Cardiac fibroblast (primary cell): ENCODE measurements around the gene UFSP1.
A peak's percentile ranks its signal among the peaks of the same experiment; 100 is the strongest.
"Not testable (repeated sequence)": the region's sequence is repeated elsewhere in the genome, so short reads cannot be mapped to it uniquely, and the experiment has no call there.

ENCODE experiments used
- DNase-seq, 2 donors: peaks; one replicate each; pipeline versions ENCODE4 v3.0.0 to v3.0.0-alpha.2; 2010; ENCODE audit warnings: low read depth in 2 of 2
- H3K4me3 ChIP-seq, 2 donors: replicated peaks in 1 of 2; 1 replicate in 1 of 2; 2 replicates in 1 of 2; pipeline ENCODE4 v1.5.1; 2011; ENCODE audit warnings: low read depth in 2 of 2, low read length in 2 of 2, mild to moderate bottlenecking in 2 of 2, moderate library complexity in 1 of 2
- TF ChIP-seq, protein P1 (sequence below): IDR thresholded peaks from one replicate; pipeline ENCODE4 v1.5.1; 2011; ENCODE audit warnings: low read depth, mild to moderate bottlenecking, low read length, inconsistent platforms

The UFSP1 gene

DNA sequence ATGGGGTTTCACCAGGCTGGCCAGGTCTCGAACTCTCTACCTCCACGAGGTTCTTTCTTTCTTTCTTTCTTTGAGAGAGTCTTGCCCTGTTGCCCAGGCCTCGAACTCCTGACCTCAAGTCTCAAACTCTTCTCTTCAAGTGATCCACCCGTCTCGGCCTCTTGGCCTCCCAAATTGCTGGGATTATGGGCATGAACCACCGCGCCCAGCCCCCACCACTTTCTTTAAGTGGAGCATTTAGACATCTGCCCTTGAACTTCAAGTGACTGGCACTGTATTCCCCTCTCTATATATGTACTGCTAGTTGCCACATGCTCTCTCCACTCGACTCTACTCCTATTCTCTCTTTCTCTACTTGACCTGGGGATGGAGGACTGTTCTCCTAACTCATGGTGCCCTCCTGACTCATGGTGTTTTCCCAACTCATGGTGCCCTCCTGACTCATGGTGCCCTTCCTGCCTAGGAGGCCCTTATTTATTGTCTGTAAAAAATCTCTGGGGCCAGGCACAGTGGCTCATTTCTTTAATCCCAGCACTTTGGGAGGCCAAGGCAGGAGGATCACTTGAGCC lies 25.4 kb upstream of the UFSP1 start:
- TF ChIP-seq, protein P1, sequence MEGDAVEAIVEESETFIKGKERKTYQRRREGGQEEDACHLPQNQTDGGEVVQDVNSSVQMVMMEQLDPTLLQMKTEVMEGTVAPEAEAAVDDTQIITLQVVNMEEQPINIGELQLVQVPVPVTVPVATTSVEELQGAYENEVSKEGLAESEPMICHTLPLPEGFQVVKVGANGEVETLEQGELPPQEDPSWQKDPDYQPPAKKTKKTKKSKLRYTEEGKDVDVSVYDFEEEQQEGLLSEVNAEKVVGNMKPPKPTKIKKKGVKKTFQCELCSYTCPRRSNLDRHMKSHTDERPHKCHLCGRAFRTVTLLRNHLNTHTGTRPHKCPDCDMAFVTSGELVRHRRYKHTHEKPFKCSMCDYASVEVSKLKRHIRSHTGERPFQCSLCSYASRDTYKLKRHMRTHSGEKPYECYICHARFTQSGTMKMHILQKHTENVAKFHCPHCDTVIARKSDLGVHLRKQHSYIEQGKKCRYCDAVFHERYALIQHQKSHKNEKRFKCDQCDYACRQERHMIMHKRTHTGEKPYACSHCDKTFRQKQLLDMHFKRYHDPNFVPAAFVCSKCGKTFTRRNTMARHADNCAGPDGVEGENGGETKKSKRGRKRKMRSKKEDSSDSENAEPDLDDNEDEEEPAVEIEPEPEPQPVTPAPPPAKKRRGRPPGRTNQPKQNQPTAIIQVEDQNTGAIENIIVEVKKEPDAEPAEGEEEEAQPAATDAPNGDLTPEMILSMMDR = no peak
- peak in 1 of 2 donors; percentile 22 for DNase-seq
- no peak overlapping the region for H3K4me3 ChIP-seq

DNA sequence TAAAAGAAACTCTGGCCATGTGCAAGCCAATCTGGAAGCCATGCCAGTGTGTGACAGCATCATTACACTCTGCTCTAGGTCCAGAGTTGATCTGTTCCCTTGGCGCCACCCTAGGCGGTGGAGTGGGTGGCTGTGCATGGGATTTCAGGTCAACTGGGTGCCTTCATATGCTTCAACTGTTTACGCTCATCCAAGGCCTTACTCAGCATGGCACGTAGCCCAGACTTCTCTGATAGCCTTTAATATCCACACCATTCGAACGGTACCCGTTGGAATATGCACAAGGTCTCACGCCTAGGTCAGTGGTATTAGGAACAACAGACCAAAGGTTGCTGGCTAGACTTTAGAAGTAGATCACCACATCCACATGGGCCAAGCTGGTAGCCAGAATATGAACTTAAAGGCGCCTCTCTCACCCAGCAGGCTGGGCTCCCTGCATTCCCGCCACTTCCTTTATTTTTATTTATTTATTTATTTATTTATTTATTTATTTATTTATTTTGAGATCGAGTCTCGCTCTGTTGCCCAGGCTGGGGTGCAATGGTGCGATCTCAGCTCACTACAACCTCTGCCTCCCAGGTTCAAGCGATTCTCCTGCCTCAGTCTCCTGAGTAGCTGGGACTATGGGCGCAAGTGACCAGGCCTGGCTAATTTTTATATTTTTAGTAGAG lies 24.8 kb upstream of the UFSP1 start:
- no peak for DNase-seq
- TF ChIP-seq, protein P1 = no peak

DNA sequence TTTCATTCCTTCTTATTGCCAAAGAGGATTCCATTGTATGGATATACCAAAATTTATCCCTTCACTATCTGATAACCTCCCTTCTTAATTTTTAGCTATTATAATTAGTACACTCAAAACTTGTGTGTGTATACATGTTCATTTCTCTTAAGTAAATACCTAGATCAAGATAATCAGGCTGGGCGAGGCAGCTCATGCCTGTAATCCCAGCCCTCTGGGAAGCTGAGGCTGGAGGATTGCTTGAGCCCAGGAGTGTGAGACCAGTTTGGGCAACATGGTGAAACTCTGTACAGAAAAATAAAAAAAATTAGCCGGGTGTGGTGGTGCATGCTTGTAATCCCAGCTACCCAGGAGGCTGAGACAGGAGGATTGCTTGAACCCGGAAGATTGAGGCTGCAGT lies 22.0 kb upstream of the UFSP1 start:
- H3K4me3 ChIP-seq = no peak overlapping the region
- TF ChIP-seq, protein P1 = no peak
- no peak for DNase-seq

More for the DNA sequence above, 24.8 kb upstream of the UFSP1 start:
- no peak overlapping the region for H3K4me3 ChIP-seq

DNA sequence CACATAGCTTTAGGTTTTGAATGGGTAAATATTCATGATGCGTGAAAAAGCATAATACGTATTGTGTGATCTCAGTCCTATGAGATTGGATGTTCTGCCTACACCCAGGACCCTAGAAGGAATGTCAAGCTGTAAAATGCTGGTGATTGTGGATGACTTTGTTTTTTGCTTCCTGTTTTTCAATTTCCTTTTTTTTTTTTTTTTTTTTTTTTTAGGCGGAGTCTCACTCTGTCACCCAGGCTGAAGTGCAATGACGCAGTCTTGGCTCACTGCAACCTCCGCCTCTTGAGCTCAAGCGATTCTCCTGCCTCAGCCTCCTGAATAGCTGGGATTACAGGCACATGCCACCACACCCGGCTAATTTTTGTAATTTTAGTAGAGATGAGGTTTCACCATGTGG lies 20.9 kb upstream of the UFSP1 start:
- not testable (repeated sequence) for DNase-seq, H3K4me3 ChIP-seq

DNA sequence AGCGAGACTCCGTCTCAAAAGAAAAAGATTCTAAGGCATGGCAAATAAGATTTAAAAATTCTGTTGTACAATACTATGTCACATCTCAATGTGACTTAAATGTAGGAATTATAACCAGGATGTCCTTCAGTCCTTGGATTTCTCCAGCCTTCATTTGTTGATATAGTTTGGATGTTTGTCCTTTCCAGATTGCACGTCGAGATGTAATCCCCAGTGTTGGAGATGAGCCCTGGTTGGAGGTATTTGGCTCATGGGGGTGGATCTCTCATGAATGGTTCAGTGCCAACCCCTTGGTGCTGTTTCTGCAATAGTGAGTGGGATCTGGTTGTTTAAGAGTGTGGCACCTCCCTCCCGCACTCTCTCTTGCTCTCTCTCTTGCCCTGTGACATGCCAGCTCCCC lies 19.0 kb upstream of the UFSP1 start:
- no peak for DNase-seq

DNA sequence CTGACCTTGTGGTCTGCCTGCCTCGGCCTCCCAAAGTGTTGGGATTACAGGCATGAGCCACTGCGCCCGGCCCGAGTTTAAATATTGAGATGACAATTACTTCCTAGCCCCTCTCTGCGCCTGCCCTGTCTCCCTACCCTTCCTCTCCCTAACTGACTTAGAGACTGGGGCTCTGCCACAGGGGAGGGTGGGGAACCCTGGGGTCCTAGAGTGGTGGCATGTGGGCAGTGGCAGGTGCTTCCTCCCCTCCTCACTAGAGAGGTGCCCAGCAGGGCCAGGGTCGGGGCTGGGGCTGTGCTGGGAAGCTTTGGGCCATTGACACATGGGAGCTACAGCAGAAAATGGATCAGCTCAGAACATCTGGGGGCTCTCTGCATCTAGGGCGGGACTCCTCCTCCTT lies 13.1 kb upstream of the UFSP1 start:
- DNase-seq = no peak
- TF ChIP-seq, protein P1 = no peak
- H3K4me3 ChIP-seq = no peak overlapping the region

More for the DNA sequence above, 19.0 kb upstream of the UFSP1 start:
- TF ChIP-seq, protein P1 = no peak
- H3K4me3 ChIP-seq = no peak overlapping the region

DNA sequence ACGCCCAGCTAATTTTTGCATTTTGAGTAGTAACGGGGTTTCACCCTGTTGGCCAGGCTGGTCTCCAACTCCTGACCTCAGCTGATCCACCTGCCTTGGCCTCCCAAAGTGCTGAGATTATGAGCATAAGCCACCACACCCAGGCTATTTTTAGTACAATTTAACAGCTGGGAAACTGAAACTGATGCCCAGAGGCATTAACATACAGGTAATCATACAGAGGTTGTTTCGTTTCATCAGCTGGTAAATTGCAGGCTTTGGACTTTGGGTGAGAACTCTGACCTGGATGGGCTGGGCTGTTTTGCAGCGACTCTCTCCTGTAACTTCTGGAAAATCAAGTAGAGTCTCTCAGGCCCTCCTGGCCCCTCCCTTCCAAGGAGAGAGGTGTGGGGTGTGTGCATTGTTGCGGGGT lies 12.4 kb upstream of the UFSP1 start:
- TF ChIP-seq, protein P1 = no peak
- no peak for DNase-seq
- no peak overlapping the region for H3K4me3 ChIP-seq
